Loucy (cell line): ENCODE data around the gene IRF2.

ENCODE experiments used
- H2AFZ ChIP-seq: fragments of 200-600 bp; sonication (generic); 2 replicates; pipeline ENCODE4 v1.6.0; 2016; ENCODE audit warnings: antibody characterized with exemption, mild to moderate bottlenecking, low read length, moderate library complexity
- H3F3A ChIP-seq: fragments of 200-600 bp; 2 replicates; pipeline ENCODE4 v1.6.0; 2016; ENCODE audit warnings: antibody characterized with exemption, low read depth, mild to moderate bottlenecking
- H3K27me3 ChIP-seq: fragments of 200-600 bp; sonication (generic); 2 replicates; pipeline ENCODE4 v1.6.1; 2014; ENCODE audit warnings: low read length, mild to moderate bottlenecking; ENCODE audit not compliant: insufficient read depth, poor library complexity, severe bottlenecking
- H3K36me3 ChIP-seq: fragments of 200-600 bp; sonication (generic); 2 replicates; pipeline ENCODE4 v1.6.1; 2016; ENCODE audit warnings: low read length; ENCODE audit not compliant: insufficient read depth
- H3K4me1 ChIP-seq: fragments of 200-600 bp; sonication (generic); 2 replicates; pipeline ENCODE4 v1.5.1; 2014; ENCODE audit warnings: low read length, mild to moderate bottlenecking; ENCODE audit not compliant: insufficient read depth, poor library complexity, severe bottlenecking
- H3K4me2 ChIP-seq: fragments of 200-600 bp; sonication (generic); 2 replicates; pipeline ENCODE4 v1.6.0; 2014; ENCODE audit warnings: antibody characterized with exemption, low read length, low read depth, mild to moderate bottlenecking; ENCODE audit not compliant: poor library complexity, severe bottlenecking
- H3K4me3 ChIP-seq: fragments of 200-600 bp; sonication (generic); 2 replicates; pipeline ENCODE4 v1.5.1; 2014; ENCODE audit warnings: low read length, mild to moderate bottlenecking, mixed read lengths; ENCODE audit not compliant: poor library complexity, severe bottlenecking
- H3K79me2 ChIP-seq: fragments of 200-600 bp; sonication (generic); 2 replicates; pipeline ENCODE4 v1.6.1; 2014; ENCODE audit warnings: low read length; ENCODE audit not compliant: insufficient read depth
- H3K9ac ChIP-seq: fragments of 200-600 bp; sonication (generic); 2 replicates; pipeline ENCODE4 v1.6.0; 2014; ENCODE audit warnings: mild to moderate bottlenecking, low read depth, low read length, moderate library complexity; ENCODE audit not compliant: poor library complexity, severe bottlenecking
- H3K9me2 ChIP-seq: fragments of 200-600 bp; sonication (generic); replicated peaks from 2 replicates; pipeline ENCODE4 v1.6.1; 2016; ENCODE audit warnings: low read depth, low read length, mixed read lengths
- H3K9me3 ChIP-seq: fragments of 200-600 bp; sonication (generic); 2 replicates; pipeline ENCODE4 v1.6.1; 2014; ENCODE audit warnings: mild to moderate bottlenecking, antibody characterized with exemption, low read length, low read depth; ENCODE audit not compliant: insufficient read depth
- H4K20me1 ChIP-seq: fragments of 200-600 bp; sonication (generic); 2 replicates; pipeline ENCODE4 v1.6.0; 2014; ENCODE audit warnings: antibody characterized with exemption, low read length, mild to moderate bottlenecking; ENCODE audit not compliant: insufficient read depth, poor library complexity, severe bottlenecking
- EZH2phosphoT487 ChIP-seq: fragments of 200-600 bp; IDR thresholded peaks from 2 replicates; pipeline ENCODE4 v1.6.1; 2018; ENCODE audit warnings: antibody characterized with exemption, mild to moderate bottlenecking, moderate library complexity, borderline replicate concordance
- TF ChIP-seq, protein P1 (sequence below): fragments of 200-600 bp; sonication (generic); conservative IDR thresholded peaks from 2 replicates; pipeline ENCODE4 v1.5.1; 2014; ENCODE audit warnings: mild to moderate bottlenecking, antibody characterized with exemption, low read length

Gene IRF2

GRCh38 chr4:184364100-184364921 is 110.0 kb downstream of the IRF2 start:
- Histone ChIP-seq H3F3A (no peaks in the 10 kb centered on the region), H3K9ac (no peak overlapping the region), H3K9me2 (no peaks in the 10 kb centered on the region), H3K36me3 (no peaks in the 10 kb centered on the region), H3K9me3 (no peaks in the 10 kb centered on the region), H3K4me1 (peaks cover 7% of the 10 kb centered on the region), H3K27me3 (no peaks in the 10 kb centered on the region), H3K4me3 (no peak overlapping the region), H3K79me2 (no peaks in the 10 kb centered on the region), H4K20me1 (no peaks in the 10 kb centered on the region), H2AFZ (no peak overlapping the region), H3K4me2 (no peak overlapping the region)
- TF ChIP-seq EZH2phosphoT487: no peak
- TF ChIP-seq, protein P1, sequence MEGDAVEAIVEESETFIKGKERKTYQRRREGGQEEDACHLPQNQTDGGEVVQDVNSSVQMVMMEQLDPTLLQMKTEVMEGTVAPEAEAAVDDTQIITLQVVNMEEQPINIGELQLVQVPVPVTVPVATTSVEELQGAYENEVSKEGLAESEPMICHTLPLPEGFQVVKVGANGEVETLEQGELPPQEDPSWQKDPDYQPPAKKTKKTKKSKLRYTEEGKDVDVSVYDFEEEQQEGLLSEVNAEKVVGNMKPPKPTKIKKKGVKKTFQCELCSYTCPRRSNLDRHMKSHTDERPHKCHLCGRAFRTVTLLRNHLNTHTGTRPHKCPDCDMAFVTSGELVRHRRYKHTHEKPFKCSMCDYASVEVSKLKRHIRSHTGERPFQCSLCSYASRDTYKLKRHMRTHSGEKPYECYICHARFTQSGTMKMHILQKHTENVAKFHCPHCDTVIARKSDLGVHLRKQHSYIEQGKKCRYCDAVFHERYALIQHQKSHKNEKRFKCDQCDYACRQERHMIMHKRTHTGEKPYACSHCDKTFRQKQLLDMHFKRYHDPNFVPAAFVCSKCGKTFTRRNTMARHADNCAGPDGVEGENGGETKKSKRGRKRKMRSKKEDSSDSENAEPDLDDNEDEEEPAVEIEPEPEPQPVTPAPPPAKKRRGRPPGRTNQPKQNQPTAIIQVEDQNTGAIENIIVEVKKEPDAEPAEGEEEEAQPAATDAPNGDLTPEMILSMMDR: no peak

GRCh38 chr4:184363258-184363657 is 111.1 kb downstream of the IRF2 start:
- Histone ChIP-seq H4K20me1 (no peaks in the 10 kb centered on the region), H3K4me3 (no peak overlapping the region), H3K4me1 (peaks cover 7% of the 10 kb centered on the region), H3K9me3 (no peaks in the 10 kb centered on the region), H3K27me3 (no peaks in the 10 kb centered on the region), H3K4me2 (no peak overlapping the region), H3K9ac (no peak overlapping the region), H3F3A (no peaks in the 10 kb centered on the region), H3K36me3 (no peaks in the 10 kb centered on the region), H3K79me2 (no peaks in the 10 kb centered on the region), H2AFZ (no peak overlapping the region), H3K9me2 (no peaks in the 10 kb centered on the region)
- TF ChIP-seq, protein P1: no peak
- no peak for TF ChIP-seq EZH2phosphoT487

DNA sequence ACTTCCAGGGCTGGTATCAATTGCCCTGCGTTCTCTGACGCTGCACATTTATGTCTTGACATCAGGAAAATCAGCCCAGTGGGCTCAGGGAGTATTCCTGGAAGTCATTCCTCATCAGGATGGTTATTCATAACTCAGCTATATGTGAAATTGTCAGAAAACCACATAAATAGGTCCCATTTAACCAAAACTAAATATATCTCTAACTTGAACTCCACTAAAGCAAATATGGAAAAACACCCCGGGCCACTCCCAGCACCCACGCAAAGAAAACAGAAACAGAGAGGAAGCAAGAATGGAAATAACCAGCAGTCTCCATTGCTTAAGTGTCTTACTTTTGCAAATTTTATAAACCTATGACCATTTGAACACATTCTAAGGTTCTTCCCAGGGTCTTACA is 112.0 kb downstream of the IRF2 start:
- TF ChIP-seq EZH2phosphoT487: no peak
- TF ChIP-seq, protein P1: no peak
- Histone ChIP-seq H3K9ac (no peak overlapping the region), H3K9me2 (no peaks in the 10 kb centered on the region), H3K4me1 (peaks cover 7% of the 10 kb centered on the region), H3K4me3 (no peak overlapping the region), H2AFZ (no peak overlapping the region), H3K4me2 (no peak overlapping the region), H3K79me2 (no peaks in the 10 kb centered on the region), H3K27me3 (no peaks in the 10 kb centered on the region), H3F3A (no peaks in the 10 kb centered on the region), H3K9me3 (no peaks in the 10 kb centered on the region; the same call in 1 of the 2 replicates), H3K36me3 (no peaks in the 10 kb centered on the region), H4K20me1 (no peaks in the 10 kb centered on the region)
